Measurements from ENCODE around the gene VSTM5. TPM values are rescaled to one million over a fixed set of nuclear protein-coding genes. Genes with fewer than 3 reads are reported as not detected.

The VSTM5 gene
- total and polyA plus RNA-seq, 2 donors (not counting 3 experiments of a cell fraction or from before 2014, with no cell fraction given) = 0.03 TPM; not detected in 1

DNA sequence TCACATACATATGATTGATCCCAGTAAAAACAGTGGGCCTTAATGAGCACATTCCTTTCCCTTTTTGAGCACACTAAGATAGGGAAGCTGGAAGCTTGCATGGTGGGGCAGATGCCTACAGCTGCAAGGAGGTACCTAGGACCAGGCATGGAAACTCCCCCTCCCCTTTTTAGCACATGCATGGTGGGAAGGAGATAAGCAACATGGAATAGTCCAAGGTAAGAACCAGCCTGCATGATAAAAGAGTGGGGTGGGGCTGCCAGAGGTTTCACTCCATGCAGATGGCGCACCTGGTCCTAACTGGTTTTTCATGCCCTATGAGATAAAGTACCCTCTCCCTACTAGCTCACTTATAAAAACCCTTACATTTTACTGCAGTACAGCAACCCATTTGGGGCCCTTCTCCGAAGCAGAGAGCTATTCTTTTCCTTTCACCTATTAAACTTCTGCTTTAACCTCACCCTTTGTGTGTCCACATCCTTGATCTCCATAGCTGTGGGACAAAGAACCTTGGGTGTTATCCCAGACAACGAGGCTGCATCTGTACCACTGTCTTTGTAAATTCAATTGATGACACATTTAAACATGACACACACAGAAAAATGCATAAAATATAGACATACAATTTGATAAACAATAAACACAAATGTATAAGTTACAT, 40.1 kb upstream of the VSTM5 start:
- POLR2A ChIA-PET = no interaction called here
- no peaks in the 10 kb centered on the region for H3K27me3 ChIP-seq (ENCODE audit: control insufficient read depth in 2 of 2, insufficient read depth in 2 of 2, low read length in 2 of 2)
- no peak for TF ChIP-seq POLR2A (IDR thresholded peaks at IDR 0.05; ENCODE audit: low read depth, low read length)
- TF ChIP-seq MAX (IDR thresholded peaks at IDR 0.05; ENCODE audit: insufficient read depth, insufficient read length) = no peak
- no peak overlapping the region for H3K27ac ChIP-seq (ENCODE audit: insufficient read depth, low read depth, low read length)
- no peaks in the 10 kb centered on the region for H3K79me2 ChIP-seq (ENCODE audit: control insufficient read depth, insufficient read depth, low read length)
- no peak overlapping the region for H3K4me2 ChIP-seq (ENCODE audit: insufficient read depth, low read length)
- no peak for FAIRE-seq
- BruUV-seq (replicated peaks) = no TSS peak
- H3K9me1 ChIP-seq (replicated peaks; ENCODE audit: control insufficient read depth, extremely low read depth, insufficient read depth, low read length) = no peaks in the 10 kb centered on the region
- no peaks in the 10 kb centered on the region for H3K4me1 ChIP-seq (ENCODE audit: control insufficient read depth, extremely low read depth, insufficient read depth, low read length)
- dilution Hi-C loops (cut with MboI; ENCODE audit: extremely low pct_ligation_motif_present, low sequenced_read_pairs) (no loop called here), intact Hi-C loops (cut with micrococcal nuclease) (no loop called here)
- H2AFZ ChIP-seq (ENCODE audit: low read depth, low read length) = no peak overlapping the region
- CTCF ChIA-PET = interaction anchor here (1.9 to 2.0 kb wide), 2 partner anchors 31 to 614 kb away, joined by 4 read pairs; no protein-coding TSS in a partner anchor
- no peak overlapping the region for H3K9ac ChIP-seq (replicated peaks; ENCODE audit: extremely low read depth, insufficient read depth, low read length)
- no peak for DNase-seq (ENCODE audit: low read depth, low spot score)
- H3K9me3 ChIP-seq (replicated peaks; ENCODE audit: control insufficient read depth, insufficient read depth, low read length) = no peaks in the 10 kb centered on the region
- no peaks in the 10 kb centered on the region for H4K20me1 ChIP-seq (replicated peaks; ENCODE audit: control insufficient read depth, extremely low read depth, insufficient read depth, low read length)
- H3K36me3 ChIP-seq (ENCODE audit: control insufficient read depth in 2 of 2, extremely low read depth in 1 of 2, insufficient read depth in 2 of 2, low read length in 2 of 2) = no peaks in the 10 kb centered on the region
- H3K4me3 ChIP-seq (replicated peaks in 1 of 3; ENCODE audit: insufficient read depth in 1 of 3, low read depth in 1 of 3, low read length in 3 of 3) = no peak overlapping the region

DNA sequence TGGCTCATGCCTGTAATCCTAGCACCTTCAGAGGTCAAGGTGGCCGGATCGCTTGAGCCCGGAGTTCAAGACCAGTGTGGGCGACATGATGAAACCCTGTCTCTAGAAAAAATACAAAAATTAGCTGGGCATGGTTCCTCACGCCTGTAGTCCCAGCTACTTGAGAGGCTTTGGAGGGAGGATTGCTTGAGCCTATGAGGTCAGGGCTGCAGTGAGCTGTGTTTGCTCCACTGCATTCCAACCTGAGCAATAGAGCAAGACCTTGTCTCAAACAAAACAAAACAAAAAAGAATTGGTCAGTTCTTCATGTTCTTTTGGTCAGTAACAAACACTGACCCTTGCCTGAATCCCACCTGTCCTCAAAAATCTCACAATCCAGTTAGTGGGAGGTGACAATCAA, 36.7 kb upstream of the VSTM5 start:
- BruUV-seq (replicated peaks) = no TSS peak

More for the DNA sequence above, 36.7 kb upstream of the VSTM5 start:
- H3K9ac ChIP-seq (replicated peaks; ENCODE audit: extremely low read depth, insufficient read depth, low read length) = no peak overlapping the region
- H3K4me1 ChIP-seq (ENCODE audit: control insufficient read depth, extremely low read depth, insufficient read depth, low read length) = no peaks in the 10 kb centered on the region
- ChIA-PET POLR2A (no interaction called here), CTCF (interaction anchor here (0.7 to 1.4 kb wide), 3 partner anchors 8 to 10 kb away, joined by 3 read pairs; no protein-coding TSS in a partner anchor)
- no peak overlapping the region for H3K27ac ChIP-seq (ENCODE audit: insufficient read depth, low read depth, low read length)
- no peaks in the 10 kb centered on the region for H3K36me3 ChIP-seq (ENCODE audit: control insufficient read depth in 2 of 2, extremely low read depth in 1 of 2, insufficient read depth in 2 of 2, low read length in 2 of 2)
- H3K79me2 ChIP-seq (ENCODE audit: control insufficient read depth, insufficient read depth, low read length) = no peaks in the 10 kb centered on the region
- FAIRE-seq = no peak
- H3K9me3 ChIP-seq (replicated peaks; ENCODE audit: control insufficient read depth, insufficient read depth, low read length) = no peaks in the 10 kb centered on the region
- H3K9me1 ChIP-seq (replicated peaks; ENCODE audit: control insufficient read depth, extremely low read depth, insufficient read depth, low read length) = no peaks in the 10 kb centered on the region
- TF ChIP-seq EZH2 (IDR thresholded peaks at IDR 0.05; ENCODE audit: borderline replicate concordance, low read depth, low read length, severe bottlenecking) = no peak
- no peak for TF ChIP-seq FOS (IDR thresholded peaks at IDR 0.05; ENCODE audit: borderline replicate concordance, insufficient read depth, low read length)
- no peak for TF ChIP-seq MYC (IDR thresholded peaks at IDR 0.05; ENCODE audit: low read depth, low read length)
- TF ChIP-seq JUN (IDR thresholded peaks at IDR 0.05; ENCODE audit: borderline replicate concordance, insufficient read depth, insufficient read length, low read depth) = no peak
- TF ChIP-seq POLR2A (IDR thresholded peaks at IDR 0.05; ENCODE audit: low read depth, low read length) = no peak
- no peak for TF ChIP-seq CTCF (IDR thresholded peaks at IDR 0.05; ENCODE audit: extremely low read depth in 1 of 2, insufficient read depth in 1 of 2, low read depth in 1 of 2, low read length in 2 of 2)
- TF ChIP-seq GATA2 (IDR thresholded peaks at IDR 0.05; ENCODE audit: insufficient read depth, insufficient read length, low read depth, low read length) = no peak
- no peak for TF ChIP-seq POLR2AphosphoS5 (IDR thresholded peaks at IDR 0.05; ENCODE audit: insufficient read depth, low read depth, low read length)
- TF ChIP-seq MAX (IDR thresholded peaks at IDR 0.05; ENCODE audit: insufficient read depth, insufficient read length) = no peak
- H3K4me3 ChIP-seq (replicated peaks in 1 of 3; ENCODE audit: insufficient read depth in 1 of 3, low read depth in 1 of 3, low read length in 3 of 3) = no peak overlapping the region
- DNase-seq (ENCODE audit: low read depth, low spot score) = no peak
- H2AFZ ChIP-seq (ENCODE audit: low read depth, low read length) = no peak overlapping the region
- intact Hi-C loops (cut with micrococcal nuclease) (no loop called here), dilution Hi-C loops (cut with MboI; ENCODE audit: extremely low pct_ligation_motif_present, low sequenced_read_pairs) (no loop called here)
- H3K27me3 ChIP-seq (ENCODE audit: control insufficient read depth in 2 of 2, insufficient read depth in 2 of 2, low read length in 2 of 2) = no peaks in the 10 kb centered on the region
- no peak overlapping the region for H3K4me2 ChIP-seq (ENCODE audit: insufficient read depth, low read length)
- no peaks in the 10 kb centered on the region for H4K20me1 ChIP-seq (replicated peaks; ENCODE audit: control insufficient read depth, extremely low read depth, insufficient read depth, low read length)

Data from endothelial cell of umbilical vein (primary cell).